ENCODE measurements around the gene GOLIM4.

GRCh38 chr3:168113848-168114247 is 18.1 kb upstream of the GOLIM4 start:
- TF ChIP-seq SOX15 (CRISPR knock-in tag; IDR thresholded peaks at IDR 0.05), result no peak
- TF ChIP-seq HMGXB4 (CRISPR knock-in tag; IDR thresholded peaks at IDR 0.05), result no peak
- TF ChIP-seq CTCF (IDR thresholded peaks at IDR 0.05), result no peak
- no peak for TF ChIP-seq CREB1 (CRISPR knock-in tag; IDR thresholded peaks at IDR 0.05)
- TF ChIP-seq ATF3 (CRISPR knock-in tag; conservative IDR thresholded peaks at IDR 0.05), result no peak
- TF ChIP-seq ATF1 (CRISPR knock-in tag; IDR thresholded peaks at IDR 0.05), result no peak

Data from WTC11 (cell line).